RPMI8226 (cell line): ENCODE measurements around the gene CERS2.

Source experiments
- DNase-seq: peaks from one replicate; pipeline ENCODE4 v3.0.0-alpha.2; 2015

Gene CERS2

DNA sequence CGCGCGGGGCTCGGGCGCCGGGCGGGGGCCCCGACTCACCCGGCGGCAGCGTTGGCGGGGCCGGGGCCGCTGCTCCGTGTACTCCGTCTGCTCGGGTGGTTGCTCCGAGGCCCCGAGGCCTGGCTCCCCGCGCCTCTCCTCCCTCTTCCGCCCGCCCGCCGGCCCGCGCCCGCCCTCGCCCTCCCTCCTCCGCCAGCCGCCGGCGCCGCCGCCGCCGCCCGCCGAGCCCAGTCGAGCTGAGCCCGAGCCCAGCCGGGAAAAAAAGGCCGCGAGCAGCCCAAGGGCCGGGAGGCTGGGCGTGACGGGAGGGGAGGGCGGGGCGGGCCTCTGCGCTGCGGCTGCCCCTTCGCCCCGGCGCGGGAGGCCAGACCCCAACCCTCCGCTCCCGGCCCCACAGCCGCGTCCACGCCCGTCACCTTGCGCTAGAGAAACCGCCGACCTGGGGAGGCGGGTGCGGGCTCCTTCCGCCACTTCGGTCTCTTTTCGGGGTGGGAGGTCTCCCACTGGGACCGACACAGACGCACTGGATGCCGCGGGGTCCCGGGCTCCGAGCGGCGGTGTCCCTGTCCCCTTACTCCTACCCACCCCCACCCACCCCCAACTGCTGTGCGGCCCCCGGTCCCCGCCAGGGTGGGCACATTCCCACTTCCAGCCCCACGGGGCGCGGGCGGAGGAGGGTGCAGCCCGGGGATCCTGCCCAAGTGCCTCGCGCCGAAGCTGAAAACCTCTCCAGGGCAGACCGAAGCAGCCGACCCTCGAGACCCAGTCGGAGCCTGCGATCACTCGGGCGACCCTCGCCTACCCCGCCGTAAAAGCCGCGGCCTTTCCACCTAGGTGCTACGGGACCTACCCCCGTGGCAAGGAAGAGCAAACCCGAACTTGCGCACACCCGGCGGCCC lies at the start of gene CERS2:
Gene CERS2, minus strand, starts transcription at position 256 of the 899 bp plus-strand sequence. CDS start 5,745 bp downstream, outside the sequence.
- DNase-seq: peak; percentile 89

GRCh38 chr1:151013518-151013917 lies 38.9 kb upstream of the CERS2 start:
- no peak for DNase-seq

DNA sequence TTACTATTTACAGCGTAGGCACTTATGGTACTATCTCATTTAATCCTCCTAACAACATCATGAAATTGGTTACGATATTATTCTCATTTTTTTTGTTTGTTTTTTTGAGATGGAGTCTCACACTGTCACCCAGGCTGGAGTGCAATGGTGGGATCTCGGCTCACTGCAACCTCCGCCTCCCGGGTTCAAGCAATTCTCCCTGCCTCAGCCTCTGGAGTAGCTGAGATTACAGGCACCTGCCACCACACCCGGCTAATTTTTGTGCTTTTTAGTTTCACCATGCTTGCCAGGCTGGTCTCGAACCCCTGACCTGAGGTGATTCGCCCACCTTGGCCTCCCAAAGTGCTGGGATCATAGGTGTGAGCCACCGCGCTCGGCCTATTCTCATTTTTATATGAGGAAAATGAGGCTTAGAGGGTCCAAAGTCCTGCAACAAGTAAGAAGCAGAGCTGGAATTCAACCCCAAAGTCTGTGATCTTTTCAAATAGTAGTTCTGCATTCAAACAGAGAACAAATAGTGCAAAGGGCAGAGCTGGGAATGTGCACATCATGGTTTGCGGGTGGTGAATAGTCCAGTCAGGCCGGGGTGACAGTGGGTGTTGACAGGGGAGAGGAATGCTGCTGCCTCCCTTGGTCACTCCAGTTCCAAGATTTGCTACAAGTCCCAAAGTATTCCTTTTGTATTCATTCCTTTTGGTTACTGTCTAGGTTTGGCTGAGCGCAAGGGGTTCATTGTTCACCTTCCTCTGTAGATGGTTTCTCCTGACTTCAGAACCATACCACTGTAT lies 38.2 kb upstream of the CERS2 start:
- no peak for DNase-seq

- no peak for DNase-seq
These were observed 36.7 kb upstream of the CERS2 start for GRCh38 chr1:151011154-151011850.

DNA sequence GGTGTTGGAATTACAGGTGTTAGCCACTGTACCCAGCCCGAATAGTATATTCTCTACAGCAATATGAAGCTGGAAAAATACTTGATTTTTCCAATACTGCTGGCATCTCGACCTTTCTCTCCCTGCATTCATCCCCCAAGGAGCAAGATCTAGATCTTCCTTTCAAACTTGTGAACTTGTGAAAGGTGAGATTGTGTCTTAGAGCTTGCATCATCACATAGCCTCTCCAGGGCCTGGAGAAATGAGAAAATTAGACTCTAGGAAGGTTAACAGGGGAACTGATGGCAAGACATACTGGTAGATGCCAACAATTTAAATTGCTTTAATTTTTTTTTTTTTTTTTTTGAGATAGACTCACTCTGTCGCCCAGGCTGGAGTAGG lies 35.7 kb upstream of the CERS2 start:
- no peak for DNase-seq

- DNase-seq: no peak
These were observed 35.2 kb upstream of the CERS2 start for GRCh38 chr1:151009674-151010345.

DNA sequence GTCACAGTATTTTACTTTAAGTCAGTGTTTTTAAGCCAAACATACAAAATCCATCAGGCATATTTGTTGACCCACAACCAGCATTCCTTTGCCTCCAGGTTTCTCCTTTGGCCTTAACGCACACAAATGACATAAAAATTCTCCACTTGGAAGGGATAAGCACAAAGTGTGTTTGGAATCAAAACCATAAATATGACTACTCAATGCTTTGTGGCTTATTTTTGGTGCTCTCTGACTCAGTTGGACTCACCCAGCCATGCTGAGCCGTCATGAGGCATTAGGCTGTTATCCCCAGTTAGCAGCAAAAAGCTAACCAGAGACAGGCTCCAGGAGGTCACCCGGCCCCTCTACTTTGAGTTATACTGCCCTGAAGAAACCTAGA lies 34.6 kb upstream of the CERS2 start:
- no peak for DNase-seq

- peak; percentile 99 for DNase-seq
These were observed 33.9 kb upstream of the CERS2 start, which contains the start of gene PRUNE1 for GRCh38 chr1:151008244-151009205. TSS of gene PRUNE1 (plus strand) at chr1:151008449. CDS start at chr1:151008633, 184 bp downstream.

- no peak for DNase-seq
These were observed 33.2 kb upstream of the CERS2 start for GRCh38 chr1:151007853-151008243.

GRCh38 chr1:151006327-151007052 lies 31.9 kb upstream of the CERS2 start, which contains the start of gene MINDY1:
TSS of gene MINDY1 (minus strand) at chr1:151006902. CDS start at chr1:151002617, 4,285 bp downstream.
- DNase-seq: peak; percentile 91

- DNase-seq: peak; percentile 41
These were observed 31.2 kb upstream of the CERS2 start for GRCh38 chr1:151005729-151006319.

DNA sequence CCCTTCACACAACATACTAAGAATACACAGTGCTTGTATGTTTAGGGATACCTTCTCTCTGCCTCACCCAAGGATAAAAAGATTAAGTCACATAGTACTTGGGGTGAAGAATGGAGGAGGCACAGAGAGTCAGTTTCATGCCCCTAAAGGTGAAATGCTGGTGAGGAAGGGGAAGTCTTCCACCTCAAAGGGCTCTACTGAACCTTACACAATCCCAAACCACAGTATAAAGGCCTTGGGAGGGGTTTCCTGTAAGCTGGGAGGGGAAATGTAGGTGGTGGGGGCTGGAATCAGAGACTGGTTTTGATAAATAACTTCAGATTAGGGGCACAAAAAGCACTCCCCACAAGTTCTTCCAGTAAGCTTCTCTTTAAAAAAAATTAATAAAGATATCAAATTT lies 28.5 kb upstream of the CERS2 start:
- no peak for DNase-seq

DNA sequence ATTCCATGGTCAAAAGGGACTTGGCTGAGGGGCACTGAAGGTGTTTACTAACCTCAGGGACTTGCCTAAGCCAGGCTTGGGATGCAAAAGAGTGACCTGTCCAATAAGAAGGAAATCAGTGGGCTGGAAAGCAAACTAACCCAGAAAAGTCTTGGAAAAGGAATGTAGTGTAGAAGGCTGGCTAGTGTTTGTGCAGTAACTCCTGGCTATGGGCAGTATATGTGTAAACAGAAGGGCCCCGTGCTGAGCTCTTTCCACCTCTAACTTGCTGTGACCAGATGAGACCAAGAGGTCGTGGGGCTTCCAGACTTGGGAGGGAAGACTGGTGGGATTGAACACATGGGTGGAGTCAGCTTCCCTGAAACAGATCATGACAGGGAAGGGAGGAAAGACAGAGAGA lies 28.0 kb upstream of the CERS2 start:
- no peak for DNase-seq

DNA sequence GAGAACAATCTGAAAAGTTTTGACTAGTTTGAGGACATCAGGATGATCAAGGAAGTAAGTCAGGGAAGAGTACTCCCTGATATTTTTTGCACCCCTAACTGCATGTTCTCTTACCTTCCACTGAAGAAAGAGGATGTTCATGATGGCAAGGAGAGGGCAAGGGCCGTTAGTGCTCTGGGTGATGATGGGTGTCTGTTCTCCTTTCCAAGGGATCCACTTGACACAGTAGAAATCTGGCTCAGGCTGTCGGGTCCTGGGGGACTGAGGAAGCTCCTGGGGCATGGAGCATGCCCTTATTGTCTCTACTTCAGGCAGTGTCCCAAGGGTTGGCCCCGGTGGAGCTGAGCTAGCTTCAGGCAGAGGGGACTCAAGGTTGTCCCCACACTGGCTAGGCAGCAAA lies 27.4 kb upstream of the CERS2 start:
- no peak for DNase-seq

DNA sequence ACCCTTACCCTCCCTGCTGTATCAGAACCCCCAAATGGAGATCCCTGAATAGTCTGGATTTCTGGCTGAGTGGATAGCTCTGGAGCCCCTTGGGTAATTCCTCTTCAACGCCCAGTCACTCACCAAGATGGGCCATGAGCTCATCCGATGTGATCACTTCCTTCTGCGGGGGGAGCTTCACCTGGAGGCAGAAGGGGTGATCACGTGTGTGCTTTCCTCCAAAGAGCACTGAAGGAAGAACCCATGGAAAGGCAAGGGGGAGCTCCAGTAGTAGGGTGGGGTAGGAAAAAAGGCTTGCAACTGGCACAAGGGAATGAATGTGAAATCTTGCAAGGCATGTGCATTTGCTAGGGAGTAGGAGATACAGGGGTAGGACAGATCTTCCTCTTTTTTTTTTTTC lies 27.0 kb upstream of the CERS2 start:
- no peak for DNase-seq

DNA sequence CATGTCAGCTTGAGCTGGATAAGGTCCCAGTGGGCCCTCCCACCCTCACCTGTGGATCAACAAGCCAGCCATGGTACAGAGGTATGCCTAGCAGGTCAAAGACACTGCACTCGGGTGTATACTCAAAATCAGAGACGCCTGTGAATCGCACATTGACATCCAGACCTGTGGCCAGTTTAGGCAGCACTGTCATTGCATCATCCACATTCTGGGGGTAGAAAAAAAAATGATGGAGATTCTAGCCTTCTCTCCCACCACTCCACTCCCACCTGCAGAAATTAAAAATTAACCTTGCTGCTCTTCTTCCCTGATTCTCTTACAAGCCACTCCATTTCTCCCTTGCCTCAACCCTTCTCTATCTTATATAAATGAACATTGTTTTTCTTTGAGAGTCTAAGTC lies 25.8 kb upstream of the CERS2 start:
- no peak for DNase-seq

DNA sequence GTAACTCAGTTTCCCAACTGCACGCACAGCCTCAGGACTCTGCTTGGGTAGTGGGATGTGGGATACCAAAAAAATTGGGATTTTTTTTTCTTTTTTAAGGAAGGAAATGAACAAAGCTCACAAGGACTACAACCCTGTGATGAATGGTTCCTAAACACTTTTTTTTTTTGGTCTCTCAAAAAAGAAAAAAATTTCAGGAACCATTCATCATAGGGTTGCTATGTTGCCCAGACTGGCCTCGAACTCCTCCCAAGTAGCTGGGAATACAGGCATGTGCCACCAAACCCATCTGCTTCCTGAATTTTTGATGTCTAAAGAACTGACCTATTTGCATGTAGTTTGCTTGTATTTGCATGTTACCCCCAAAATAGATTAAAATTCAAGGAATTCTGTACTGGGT lies 25.3 kb upstream of the CERS2 start:
- no peak for DNase-seq

DNA sequence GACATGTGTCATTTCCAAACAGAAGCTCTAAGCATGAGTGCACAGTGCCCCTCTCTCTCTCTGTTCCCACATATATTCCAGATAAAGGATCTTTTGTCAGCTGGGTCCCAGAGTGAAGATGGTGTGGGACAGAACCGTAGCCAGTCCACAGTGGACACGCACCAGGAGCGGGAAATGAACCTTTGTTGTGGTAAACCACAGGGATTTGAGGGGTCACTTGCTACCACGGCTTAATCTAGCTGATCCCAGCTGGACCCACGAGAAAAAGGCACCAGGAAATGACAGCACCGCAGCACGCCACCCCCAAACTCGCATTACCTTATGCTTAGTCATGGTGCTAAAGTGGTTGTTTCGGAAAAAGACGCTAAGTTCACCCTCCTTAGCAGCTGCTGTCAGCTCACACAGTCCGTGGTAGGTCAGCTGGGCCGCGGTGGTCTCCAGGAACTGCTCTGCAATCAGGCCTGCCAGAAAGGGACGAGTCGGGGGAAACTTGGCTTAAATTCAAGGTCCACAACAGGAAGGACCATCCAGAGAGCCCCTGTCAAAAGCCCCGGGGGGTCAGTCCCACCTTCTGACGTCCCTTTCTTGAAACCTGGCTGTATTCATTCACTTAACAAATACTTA lies 24.5 kb upstream of the CERS2 start:
- no peak for DNase-seq

GRCh38 chr1:150997949-150998348 lies 23.3 kb upstream of the CERS2 start:
- no peak for DNase-seq
